SK-MEL-5 (cell line): ENCODE data around the gene SLC6A1. TPM values are rescaled to one million over a fixed set of nuclear protein-coding genes. Genes with fewer than 3 reads are reported as not detected.
"Not testable (repeated sequence)": the region's sequence is repeated elsewhere in the genome, so short reads cannot be mapped to it uniquely, and the experiment has no call there.

Experiments used
- DNase-seq: peaks from one replicate; pipeline ENCODE4 v3.0.0-alpha.2; 2016; ENCODE audit warnings: low read depth, low spot score
- in situ Hi-C: cut with HindIII; loops from 2 replicates; pipeline ENCODE4 v1.10.0; 2016; ENCODE audit warnings: low sequenced_read_pairs, high pct_unique_total_duplicates, low pct_unique_long_range_greater_than_20kb
- total RNA-seq: library from RNA; depleted of rRNA; stranded (reverse); fragments of >200 nt; shearing (Covaris generic); gene quantifications from 2 replicates; pipeline ENCODE4 v1.2.3, GENCODE V29; 2014

SLC6A1 gene
- total RNA-seq, 1 experiment from 2014 or later = not detected

- in situ Hi-C loops = no loop called here
Observed at GRCh38 chr3:11071096-11071755, 78.7 kb downstream of the SLC6A1 start.

GRCh38 chr3:11072631-11073030 lies 80.1 kb downstream of the SLC6A1 start:
- DNase-seq = no peak
- in situ Hi-C loops = no loop called here

More at GRCh38 chr3:11071096-11071755, 78.7 kb downstream of the SLC6A1 start:
- DNase-seq = no peak

DNA sequence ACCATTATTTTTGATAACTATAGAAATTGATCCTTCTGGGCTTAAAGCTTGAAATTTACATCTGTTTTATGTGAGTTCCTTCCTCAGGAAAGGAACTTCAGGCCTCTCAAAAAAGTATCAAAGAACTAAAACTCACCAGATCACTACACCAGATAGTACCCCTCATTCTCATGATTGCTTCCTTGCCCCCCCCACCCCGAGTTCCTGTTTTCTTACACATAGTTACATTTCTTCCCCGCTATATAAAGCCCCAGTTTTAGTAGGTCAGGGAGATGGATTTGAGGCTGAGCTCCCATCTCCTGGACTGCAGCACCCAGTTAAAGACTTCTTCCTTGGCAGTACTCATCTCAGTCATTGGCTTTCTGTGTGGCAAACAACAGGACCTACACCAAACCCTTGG lies 81.5 kb downstream of the SLC6A1 start:
- in situ Hi-C loops = no loop called here
- no peak for DNase-seq

DNA sequence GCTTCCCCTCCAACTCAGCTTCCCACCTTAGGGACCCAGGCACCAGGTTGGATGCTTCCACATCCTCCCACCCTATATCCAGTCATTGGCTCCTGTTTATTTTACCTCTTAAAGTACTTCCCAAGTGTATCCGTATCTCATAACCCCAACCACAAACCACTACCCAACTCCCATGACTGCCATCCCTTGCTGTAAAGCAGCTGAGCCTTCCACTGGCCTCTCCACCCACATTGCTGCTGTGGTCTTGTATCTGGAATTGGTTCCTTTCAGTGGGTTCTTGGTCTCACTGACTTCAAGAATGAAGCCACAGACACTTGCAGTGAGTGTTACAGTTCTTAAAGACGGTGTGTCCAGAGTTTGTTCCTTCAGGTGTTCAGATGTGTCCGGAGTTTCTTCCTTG lies 81.9 kb downstream of the SLC6A1 start:
- in situ Hi-C loops = no loop called here
- no peak for DNase-seq

DNA sequence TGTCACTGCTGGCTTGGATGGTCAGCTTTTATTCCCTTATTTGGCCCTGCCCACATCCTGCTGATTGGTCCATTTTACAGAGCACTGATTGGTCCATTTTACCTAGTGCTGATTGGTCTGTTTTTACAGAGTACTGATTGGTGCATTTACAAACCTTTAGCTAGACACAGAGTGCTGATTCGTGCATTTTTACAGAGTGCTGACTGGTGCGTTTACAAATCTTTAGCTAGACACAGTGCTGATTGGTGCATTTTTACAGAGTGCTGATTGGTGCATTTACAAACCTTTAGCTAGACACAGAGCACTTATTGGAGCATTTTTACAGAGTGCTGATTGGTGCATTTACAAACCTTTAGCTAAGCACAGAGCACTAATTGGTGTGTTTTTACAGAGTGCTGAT lies 82.6 kb downstream of the SLC6A1 start:
- DNase-seq, in situ Hi-C loops: not testable (repeated sequence)

GRCh38 chr3:11076711-11077110 lies 84.2 kb downstream of the SLC6A1 start:
- in situ Hi-C loops = no loop called here
- DNase-seq = no peak

GRCh38 chr3:11077466-11077865 lies 84.9 kb downstream of the SLC6A1 start:
- no peak for DNase-seq
- in situ Hi-C loops = no loop called here

DNA sequence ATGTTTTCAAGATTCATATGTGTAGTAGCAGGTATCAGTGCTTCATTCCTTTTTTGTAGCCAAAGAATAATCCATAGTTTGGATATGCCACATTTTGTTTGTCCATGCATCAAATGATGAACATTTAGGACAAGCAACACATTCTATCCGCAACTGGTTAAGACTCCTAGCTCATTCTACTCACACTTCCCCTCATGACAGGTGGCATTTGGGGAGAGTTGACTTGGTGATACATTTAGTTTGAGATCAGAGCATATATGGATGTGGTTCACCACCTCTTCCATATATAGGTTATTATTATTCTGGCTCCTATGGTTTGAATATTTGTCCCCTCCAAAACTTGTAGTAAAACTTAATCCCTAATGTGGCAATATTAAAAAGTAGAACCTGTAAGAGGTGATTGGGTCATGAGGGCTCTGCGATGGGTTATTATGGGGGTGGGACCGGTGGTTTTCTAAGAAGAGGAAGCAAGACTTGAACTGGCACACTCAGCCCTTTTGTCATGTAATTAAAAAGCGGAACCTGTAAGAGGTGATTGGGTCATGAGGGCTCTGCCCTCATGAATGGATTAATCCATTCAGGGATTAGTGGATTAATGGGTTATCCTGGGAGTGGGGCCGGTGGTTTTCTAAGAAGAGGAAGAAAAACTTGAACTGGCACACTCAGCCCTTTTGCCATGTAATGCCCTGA lies 86.4 kb downstream of the SLC6A1 start:
- in situ Hi-C loops = no loop called here
- no peak for DNase-seq

DNA sequence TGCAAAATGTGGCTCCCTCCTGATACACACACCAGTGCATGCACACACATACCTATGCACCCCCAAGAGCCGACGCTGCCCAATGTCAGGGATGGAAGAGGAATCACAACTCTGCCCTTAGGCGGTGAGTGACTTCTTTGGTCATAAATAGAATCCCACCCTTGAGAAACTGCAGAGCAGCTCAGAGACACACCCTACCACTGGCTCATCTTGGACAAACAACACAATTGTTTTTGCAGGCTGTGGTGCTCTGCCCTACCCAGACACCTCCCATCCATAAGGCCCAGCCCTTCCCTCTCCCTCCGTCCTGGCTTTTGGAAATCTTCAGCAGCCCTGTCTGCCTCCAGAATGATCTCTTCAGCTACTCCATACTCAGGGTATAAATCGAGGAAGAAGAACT lies 87.9 kb downstream of the SLC6A1 start:
- in situ Hi-C loops = no loop called here

DNA sequence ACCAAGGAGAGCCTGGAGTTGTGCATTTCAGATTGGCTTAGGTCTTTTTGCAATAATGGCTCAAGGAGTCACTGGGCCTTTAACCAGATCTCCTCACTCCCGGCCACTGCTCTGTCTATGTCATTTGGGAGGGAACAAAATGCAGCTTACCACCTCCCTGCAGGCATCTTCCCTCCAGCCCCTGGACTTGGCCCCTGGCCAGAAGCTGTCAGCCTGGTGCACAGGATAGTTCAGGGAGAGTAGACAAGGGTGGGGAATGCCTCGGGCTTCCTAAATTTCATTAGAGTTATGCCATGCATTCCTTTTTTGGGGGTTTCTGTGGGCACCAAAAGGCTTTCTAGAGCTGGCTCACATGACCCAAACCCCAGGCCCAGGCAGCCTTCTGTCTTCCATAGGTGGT lies 91.5 kb downstream of the SLC6A1 start:
- in situ Hi-C loops = no loop called here
- no peak for DNase-seq

More for the DNA sequence above, 87.9 kb downstream of the SLC6A1 start:
- peak; percentile 23 for DNase-seq

GRCh38 chr3:11084677-11085076 lies 92.1 kb downstream of the SLC6A1 start:
- DNase-seq = no peak
- in situ Hi-C loops = no loop called here

DNA sequence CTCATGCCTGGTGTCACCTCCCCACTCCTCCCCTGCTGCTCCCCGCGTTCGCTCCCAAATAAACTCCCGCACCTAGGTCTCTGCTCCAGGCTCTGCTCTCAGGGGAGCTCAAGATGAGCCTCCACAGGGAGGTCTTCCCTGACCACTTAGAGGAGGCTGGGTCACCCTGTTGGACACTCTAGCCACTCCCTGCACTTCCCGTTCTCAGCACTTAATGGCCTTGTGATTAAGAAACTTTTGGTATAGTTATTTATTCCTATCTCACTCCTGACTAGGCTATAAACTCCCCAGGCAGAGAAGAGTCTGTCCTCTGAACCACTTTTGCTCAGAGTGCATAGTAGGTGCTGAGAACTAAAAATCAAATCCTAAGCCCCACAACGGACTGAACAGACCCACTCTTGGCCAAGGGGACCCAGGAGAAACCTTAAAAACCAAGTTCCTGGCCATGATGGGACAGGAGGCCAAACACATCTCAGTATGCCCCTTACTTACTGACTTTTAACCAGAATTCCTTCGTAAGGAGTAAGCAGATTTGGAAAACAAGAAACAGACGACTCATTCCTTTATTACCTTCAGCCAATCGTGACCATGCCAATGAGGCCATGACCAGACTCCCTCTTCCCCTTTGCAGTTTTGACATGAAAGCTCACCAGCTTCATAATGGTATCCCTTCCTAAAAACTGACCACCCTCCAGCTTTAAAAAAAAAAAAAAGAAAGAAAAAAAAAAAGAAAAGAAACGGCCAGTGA lies 92.7 kb downstream of the SLC6A1 start:
- no peak for DNase-seq
- in situ Hi-C loops = no loop called here

DNA sequence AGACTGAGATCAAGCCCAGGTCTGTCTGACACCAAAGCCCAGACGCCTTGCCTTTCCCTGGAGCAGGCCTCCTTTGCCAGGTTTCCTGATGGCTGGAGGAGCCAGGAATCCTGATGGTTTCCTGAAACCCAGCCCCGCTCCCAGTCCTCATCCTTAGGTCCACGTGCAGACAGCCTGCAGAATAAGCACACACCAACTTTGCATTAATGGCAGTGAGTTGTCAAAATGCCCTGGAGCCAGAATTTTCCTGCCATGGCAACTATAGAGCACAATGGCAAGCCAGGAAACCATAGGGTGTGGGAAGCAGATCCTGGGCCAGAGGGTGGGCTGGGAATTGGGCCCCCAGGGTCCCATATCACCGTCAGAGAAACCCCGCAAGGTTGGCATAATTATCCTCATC lies 94.3 kb downstream of the SLC6A1 start:
- in situ Hi-C loops = no loop called here

DNA sequence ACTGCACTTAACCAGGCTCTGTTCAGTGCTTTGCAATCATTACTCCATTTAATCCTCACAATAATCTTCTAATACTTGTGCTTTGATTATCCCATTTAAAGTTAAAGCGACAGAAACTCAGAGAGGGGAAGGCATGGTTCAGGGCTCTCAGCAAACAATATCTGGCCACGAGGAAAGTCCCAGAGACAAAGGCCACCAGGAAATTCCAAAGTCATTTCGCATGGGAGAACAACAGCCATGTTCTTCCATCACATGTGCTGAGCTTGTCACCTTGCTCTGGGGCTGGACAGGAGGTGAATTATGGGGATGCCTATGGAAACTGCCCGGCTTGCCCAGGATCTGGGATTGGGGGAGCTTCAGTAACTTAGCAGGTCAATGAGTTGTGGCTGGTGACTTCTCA lies 95.5 kb downstream of the SLC6A1 start:
- in situ Hi-C loops = no loop called here
- no peak for DNase-seq

More for the DNA sequence above, 94.3 kb downstream of the SLC6A1 start:
- DNase-seq = no peak

- no peak for DNase-seq
- in situ Hi-C loops = no loop called here
Observed at GRCh38 chr3:11088831-11089230, 96.3 kb downstream of the SLC6A1 start.
